Measurements from ENCODE around the gene SLC5A9. TPM values are rescaled to one million over a fixed set of nuclear protein-coding genes. Genes with fewer than 3 reads are reported as not detected.

The SLC5A9 gene
- total RNA-seq, 2 donors from 2014 or later, result not detected

GRCh38 chr1:48236716-48237470 is 14.4 kb downstream of the SLC5A9 start:
- DNase-seq (ENCODE audit: low spot score) (no peak), ATAC-seq (no peak)
- Mint-ChIP-seq H3K27me3 (peaks cover 0 to 7% of the 10 kb centered on the region in 2 donors), H3K27ac (no peak overlapping the region), H3K9me3 (no peaks in the 10 kb centered on the region), H3K4me1 (ENCODE audit: low read depth in 2 of 2) (peaks cover 0 to 5% of the 10 kb centered on the region in 2 donors), H3K36me3 (no peaks in the 10 kb centered on the region), H3K4me3 (no peak overlapping the region)

GRCh38 chr1:48242141-48242736 is 19.7 kb downstream of the SLC5A9 start:
- H3K4me3 Mint-ChIP-seq, result no peak overlapping the region
- DNase-seq (ENCODE audit: low spot score), result no peak

GRCh38 chr1:48245106-48245505 is 22.6 kb downstream of the SLC5A9 start:
- Mint-ChIP-seq H3K9me3 (no peaks in the 10 kb centered on the region), H3K27me3 (peaks cover 3 to 14% of the 10 kb centered on the region in 2 donors), H3K27ac (no peak overlapping the region), H3K4me1 (ENCODE audit: low read depth in 2 of 2) (peaks cover 7 to 19% of the 10 kb centered on the region in 2 donors), H3K4me3 (no peak overlapping the region), H3K36me3 (no peaks in the 10 kb centered on the region)
- DNase-seq (ENCODE audit: low spot score), result no peak
- no peak for ATAC-seq

More at GRCh38 chr1:48242141-48242736, 19.7 kb downstream of the SLC5A9 start:
- H3K4me1 Mint-ChIP-seq (ENCODE audit: low read depth in 2 of 2), result peaks cover 0 to 9% of the 10 kb centered on the region in 2 donors
- no peak overlapping the region for H3K27ac Mint-ChIP-seq
- no peaks in the 10 kb centered on the region for H3K9me3 Mint-ChIP-seq
- ATAC-seq, result no peak
- H3K36me3 Mint-ChIP-seq, result no peaks in the 10 kb centered on the region
- H3K27me3 Mint-ChIP-seq, result peaks cover 0 to 7% of the 10 kb centered on the region in 2 donors

- DNase-seq (ENCODE audit: low spot score) (no peak), ATAC-seq (no peak)
- Mint-ChIP-seq H3K27me3 (peaks cover 3 to 7% of the 10 kb centered on the region in 2 donors), H3K9me3 (no peaks in the 10 kb centered on the region), H3K4me3 (no peak overlapping the region), H3K4me1 (ENCODE audit: low read depth in 2 of 2) (peaks cover 18 to 28% of the 10 kb centered on the region in 2 donors), H3K27ac (no peak overlapping the region), H3K36me3 (no peaks in the 10 kb centered on the region)
These were observed 24.2 kb downstream of the SLC5A9 start for GRCh38 chr1:48246727-48247126.

GRCh38 chr1:48248356-48248755 is 25.8 kb downstream of the SLC5A9 start:
- Mint-ChIP-seq H3K4me3 (no peak overlapping the region), H3K9me3 (no peaks in the 10 kb centered on the region), H3K4me1 (ENCODE audit: low read depth in 2 of 2) (peaks cover 31 to 40% of the 10 kb centered on the region in 2 donors), H3K36me3 (no peaks in the 10 kb centered on the region), H3K27ac (no peak overlapping the region), H3K27me3 (peaks cover 3 to 7% of the 10 kb centered on the region in 2 donors)
- DNase-seq (ENCODE audit: low spot score) (no peak), ATAC-seq (no peak)

GRCh38 chr1:48249868-48250267 is 27.4 kb downstream of the SLC5A9 start:
- no peaks in the 10 kb centered on the region for H3K36me3 Mint-ChIP-seq
- peaks cover 3 to 7% of the 10 kb centered on the region in 2 donors for H3K27me3 Mint-ChIP-seq
- DNase-seq (ENCODE audit: low spot score) (no peak), ATAC-seq (no peak)
- no peak overlapping the region for H3K4me3 Mint-ChIP-seq
- H3K9me3 Mint-ChIP-seq, result no peaks in the 10 kb centered on the region
- peaks cover 34 to 43% of the 10 kb centered on the region in 2 donors for H3K4me1 Mint-ChIP-seq (ENCODE audit: low read depth in 2 of 2)
- no peak overlapping the region for H3K27ac Mint-ChIP-seq

- no peaks in the 10 kb centered on the region for H3K9me3 Mint-ChIP-seq
- no peak overlapping the region for H3K27ac Mint-ChIP-seq
- ATAC-seq, result no peak
- H3K4me1 Mint-ChIP-seq (ENCODE audit: low read depth in 2 of 2), result peaks cover 34 to 39% of the 10 kb centered on the region in 2 donors
- H3K27me3 Mint-ChIP-seq, result peaks cover 3 to 11% of the 10 kb centered on the region in 2 donors
- H3K36me3 Mint-ChIP-seq, result no peaks in the 10 kb centered on the region
- H3K4me3 Mint-ChIP-seq, result peak overlapping the region; percentile 7
- no peak for DNase-seq (ENCODE audit: low spot score)
These were observed 28.1 kb downstream of the SLC5A9 start for GRCh38 chr1:48250572-48250971.

GRCh38 chr1:48251323-48251722 is 28.8 kb downstream of the SLC5A9 start:
- Mint-ChIP-seq H3K4me1 (ENCODE audit: low read depth in 2 of 2) (peaks cover 34 to 39% of the 10 kb centered on the region in 2 donors), H3K27me3 (peaks cover 4 to 16% of the 10 kb centered on the region in 2 donors), H3K9me3 (no peaks in the 10 kb centered on the region), H3K27ac (peak overlapping the region in 1 of 2 donors; percentile 20), H3K36me3 (no peaks in the 10 kb centered on the region), H3K4me3 (no peak overlapping the region)
- no peak for DNase-seq (ENCODE audit: low spot score)
- ATAC-seq, result peak; percentile 82 to 91

- no peaks in the 10 kb centered on the region for H3K36me3 Mint-ChIP-seq
- no peaks in the 10 kb centered on the region for H3K9me3 Mint-ChIP-seq
- no peak overlapping the region for H3K4me3 Mint-ChIP-seq
- H3K4me1 Mint-ChIP-seq (ENCODE audit: low read depth in 2 of 2), result peaks cover 34 to 38% of the 10 kb centered on the region in 2 donors
- DNase-seq (ENCODE audit: low spot score), result no peak
- ATAC-seq, result peak in 1 of 2 donors; percentile 52
- peaks cover 5 to 16% of the 10 kb centered on the region in 2 donors for H3K27me3 Mint-ChIP-seq
- peak overlapping the region in 1 of 2 donors; percentile 20 for H3K27ac Mint-ChIP-seq
These were observed 29.3 kb downstream of the SLC5A9 start for GRCh38 chr1:48251821-48252220.

- H3K4me3 Mint-ChIP-seq, result no peak overlapping the region
- no peak for DNase-seq (ENCODE audit: low spot score)
- H3K9me3 Mint-ChIP-seq, result no peaks in the 10 kb centered on the region
- H3K27ac Mint-ChIP-seq, result no peak overlapping the region
- no peaks in the 10 kb centered on the region for H3K36me3 Mint-ChIP-seq
- peaks cover 4 to 13% of the 10 kb centered on the region in 2 donors for H3K27me3 Mint-ChIP-seq
- H3K4me1 Mint-ChIP-seq (ENCODE audit: low read depth in 2 of 2), result peaks cover 28 to 33% of the 10 kb centered on the region in 2 donors
- ATAC-seq, result no peak
These were observed 31.7 kb downstream of the SLC5A9 start for GRCh38 chr1:48254254-48254653.

- Mint-ChIP-seq H3K9me3 (no peaks in the 10 kb centered on the region), H3K36me3 (no peaks in the 10 kb centered on the region), H3K27ac (no peak overlapping the region), H3K4me1 (ENCODE audit: low read depth in 2 of 2) (peaks cover 4 to 6% of the 10 kb centered on the region in 2 donors), H3K27me3 (peaks cover 2 to 9% of the 10 kb centered on the region in 2 donors), H3K4me3 (no peak overlapping the region)
- ATAC-seq (no peak), DNase-seq (ENCODE audit: low spot score) (no peak)
These were observed 35.6 kb downstream of the SLC5A9 start for GRCh38 chr1:48258106-48258505.

GRCh38 chr1:48261881-48262400 is 39.4 kb downstream of the SLC5A9 start:
- ATAC-seq (no peak), DNase-seq (ENCODE audit: low spot score) (no peak)

GRCh38 chr1:48263041-48263440 is 40.5 kb downstream of the SLC5A9 start:
- Mint-ChIP-seq H3K27ac (no peak overlapping the region), H3K36me3 (no peaks in the 10 kb centered on the region), H3K4me3 (no peak overlapping the region), H3K9me3 (no peaks in the 10 kb centered on the region), H3K4me1 (ENCODE audit: low read depth in 2 of 2) (no peaks in the 10 kb centered on the region), H3K27me3 (peaks cover 7 to 14% of the 10 kb centered on the region in 2 donors)
- ATAC-seq (no peak), DNase-seq (ENCODE audit: low spot score) (no peak)

More at GRCh38 chr1:48261881-48262400, 39.4 kb downstream of the SLC5A9 start:
- no peak overlapping the region for H3K4me3 Mint-ChIP-seq
- H3K9me3 Mint-ChIP-seq, result no peaks in the 10 kb centered on the region
- no peaks in the 10 kb centered on the region for H3K4me1 Mint-ChIP-seq (ENCODE audit: low read depth in 2 of 2)
- H3K36me3 Mint-ChIP-seq, result no peaks in the 10 kb centered on the region
- H3K27ac Mint-ChIP-seq, result no peak overlapping the region
- H3K27me3 Mint-ChIP-seq, result peaks cover 7 to 14% of the 10 kb centered on the region in 2 donors

GRCh38 chr1:48266576-48266975 is 44.1 kb downstream of the SLC5A9 start:
- DNase-seq (ENCODE audit: low spot score), result no peak
- no peak overlapping the region for H3K27ac Mint-ChIP-seq
- no peaks in the 10 kb centered on the region for H3K9me3 Mint-ChIP-seq
- no peak for ATAC-seq
- H3K4me3 Mint-ChIP-seq, result no peak overlapping the region
- peaks cover 7 to 14% of the 10 kb centered on the region in 2 donors for H3K27me3 Mint-ChIP-seq
- no peaks in the 10 kb centered on the region for H3K36me3 Mint-ChIP-seq
- no peaks in the 10 kb centered on the region for H3K4me1 Mint-ChIP-seq (ENCODE audit: low read depth in 2 of 2)
